Sciatic nerve (tissue), 2 donors: Measurements from ENCODE around the gene PPIE. TPM values are rescaled to one million over a fixed set of nuclear protein-coding genes. Genes with fewer than 3 reads are reported as not detected.
A peak's percentile ranks its signal among the peaks of the same experiment; 100 is the strongest.
"Not testable (repeated sequence)": the region's sequence is repeated elsewhere in the genome, so short reads cannot be mapped to it uniquely, and the experiment has no call there.

Experiments
- ATAC-seq: fragments of 200-7000 bp; cut with Tn5 transposase; one replicate; pipeline ENCODE4 v1.9.1; 2020; ENCODE audit warnings: mild to moderate bottlenecking, moderate library complexity
- DNase-seq: peaks from one replicate; pipeline ENCODE4 v3.0.0-alpha.2; 2020; ENCODE audit warnings: low spot score
- intact Hi-C: fragments of 100-400 bp; cut with DNase I; formaldehyde crosslinking; loops from one replicate; pipeline ENCODE4 v1.14.2; 2022
- total RNA-seq: library from RNA; stranded (reverse); fragmentation: NEBNext Ultra II Directional; extraction: Animal tissue kit (Norgen Biotek cat#: 25700); gene quantifications from one replicate; pipeline ENCODE4 v1.2.1, GENCODE V29; 2021
- donor health status: DM: no; HTN: no; CAD: no.
- donor health status: DM: no; HTN: no; CAD: no.

Gene PPIE
- total RNA-seq, 1 donor from 2014 or later = 41.5 TPM

DNA sequence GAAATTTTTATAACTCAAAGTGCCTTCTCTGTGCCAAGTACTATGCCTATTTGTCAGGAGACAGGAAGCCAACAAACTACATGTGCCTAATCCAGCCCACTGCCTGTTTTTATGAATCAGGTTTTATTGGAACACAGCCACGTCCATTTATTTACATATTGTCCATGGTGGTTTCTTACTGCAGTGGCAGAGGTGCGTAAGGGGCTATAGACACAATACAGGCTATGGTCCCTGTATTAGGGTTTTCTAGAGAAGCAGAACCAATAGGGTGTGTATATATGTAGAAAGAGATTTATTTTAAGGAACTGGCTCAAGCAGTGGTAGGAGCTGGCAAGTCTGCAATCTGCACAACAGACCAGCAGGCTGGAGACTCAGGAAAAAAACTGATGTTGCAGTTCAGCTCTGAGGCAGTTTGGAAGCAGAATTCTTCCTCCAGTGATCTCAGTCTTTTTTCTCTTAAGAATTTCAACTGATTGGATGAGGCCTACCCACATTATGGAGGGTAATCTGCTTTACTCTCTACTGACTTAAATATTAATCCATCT is 15.4 kb downstream of the PPIE start:
- intact Hi-C loops = no loop called here
- DNase-seq (no peak), ATAC-seq (no peak)

DNA sequence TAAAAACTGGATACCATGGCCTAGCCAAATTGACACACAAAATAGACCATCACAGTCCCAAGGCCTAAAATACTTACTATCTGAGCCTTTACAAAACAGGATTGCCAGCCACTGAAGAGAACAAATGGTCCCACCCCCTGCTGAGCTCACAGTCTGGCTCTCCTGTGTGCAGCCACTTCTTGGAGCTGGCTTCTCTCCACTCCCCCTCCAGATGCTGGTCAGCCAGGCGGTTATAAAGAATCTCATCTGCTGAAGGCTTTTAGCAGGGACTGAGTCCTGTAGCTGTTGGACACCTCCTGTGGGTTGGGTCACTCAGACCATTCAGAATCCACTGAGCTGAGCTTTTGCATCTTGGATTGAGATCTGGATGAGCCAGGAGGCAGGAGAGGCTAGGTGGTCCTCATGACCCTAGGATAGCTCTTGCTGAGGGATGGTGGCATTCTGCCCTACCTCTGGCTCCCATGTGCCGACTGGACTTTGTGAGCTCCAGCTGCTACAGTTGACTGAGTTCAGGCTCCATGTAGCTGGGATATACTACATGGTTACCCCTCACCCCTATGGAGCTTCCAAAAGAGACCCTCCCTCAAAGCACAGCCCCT is 16.3 kb downstream of the PPIE start:
- no peak for DNase-seq
- intact Hi-C loops = loop anchor here (5.0 kb wide), 1 partner anchor 867 kb away; no protein-coding TSS in a partner anchor
- no peak for ATAC-seq

- DNase-seq (no peak), ATAC-seq (no peak)
- intact Hi-C loops = loop anchor here (5.0 kb wide), 1 partner anchor 866 kb away; no protein-coding TSS in a partner anchor
Observed at GRCh38 chr1:39755965-39756659, 17.4 kb downstream of the PPIE start.

- DNase-seq = no peak
- ATAC-seq = no peak
- intact Hi-C loops = loop anchor here (5.0 kb wide), 1 partner anchor 865 kb away; no protein-coding TSS in a partner anchor
Observed at GRCh38 chr1:39757501-39757900, 18.8 kb downstream of the PPIE start.

DNA sequence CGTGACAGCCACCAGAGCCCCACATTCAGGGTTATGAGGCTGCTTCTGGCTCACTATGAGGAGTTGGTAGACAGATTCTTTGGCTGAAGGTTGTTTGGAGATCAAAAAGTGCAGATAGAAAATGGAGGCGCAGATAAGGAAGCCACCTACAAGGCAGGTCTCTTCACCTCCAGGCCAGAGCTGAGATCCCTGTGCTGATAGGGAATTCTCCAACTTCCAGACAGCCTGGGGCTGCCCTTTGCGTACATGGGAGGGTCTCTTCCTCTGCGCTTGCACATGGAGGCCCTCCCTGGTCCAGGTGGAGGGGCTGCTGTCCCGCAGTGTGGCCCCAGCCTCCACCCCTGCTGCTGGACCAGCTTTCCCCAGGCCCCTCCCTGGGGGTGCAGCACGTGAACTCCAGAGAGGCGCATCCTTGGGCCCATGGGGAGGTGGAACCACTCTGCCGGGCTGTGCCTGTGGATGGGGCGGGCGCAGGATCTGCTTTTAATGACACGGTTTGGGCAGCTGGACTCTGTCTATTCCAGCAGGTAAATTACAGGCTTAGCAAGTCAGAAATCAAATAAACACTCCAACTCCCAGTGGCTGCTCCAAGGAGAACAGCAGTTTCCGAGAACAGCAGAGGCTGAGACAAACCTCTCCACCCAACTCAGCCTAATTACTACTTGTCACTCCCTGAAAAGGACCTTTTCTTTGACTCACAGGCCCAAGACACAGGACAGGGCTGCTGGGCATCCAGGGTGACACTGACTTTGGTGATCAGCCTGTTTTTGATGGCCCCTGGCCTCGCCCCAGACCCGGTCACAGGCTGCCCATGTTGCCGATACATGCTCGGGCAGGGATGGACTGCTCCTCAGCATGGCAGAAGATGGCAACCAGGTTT is 20.1 kb downstream of the PPIE start:
- DNase-seq (no peak), ATAC-seq (no peak)
- intact Hi-C loops = loop anchor here (5.0 kb wide), 1 partner anchor 864 kb away; no protein-coding TSS in a partner anchor

DNA sequence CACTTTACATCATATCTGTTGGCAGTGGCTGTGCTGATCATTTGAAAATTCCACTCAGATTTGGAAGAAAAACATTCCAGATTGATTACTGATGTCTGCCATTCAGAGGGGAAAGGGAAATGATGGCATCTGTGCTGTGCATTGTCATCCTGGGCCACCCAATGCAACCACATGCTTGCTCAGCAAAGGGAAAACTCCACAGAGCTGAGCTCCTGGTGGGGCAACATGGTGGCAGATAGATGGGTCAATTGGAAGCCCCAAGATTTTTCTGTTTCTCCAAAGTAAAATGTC is 20.7 kb downstream of the PPIE start:
- intact Hi-C loops = loop anchor here (5.0 kb wide), 1 partner anchor 863 kb away; no protein-coding TSS in a partner anchor
- ATAC-seq = no peak
- DNase-seq = no peak

GRCh38 chr1:39760074-39761008 is 21.7 kb downstream of the PPIE start:
- intact Hi-C loops = no loop called here
- ATAC-seq = no peak

GRCh38 chr1:39761016-39761415 is 22.3 kb downstream of the PPIE start:
- DNase-seq = no peak
- ATAC-seq = no peak
- intact Hi-C loops = no loop called here

More at GRCh38 chr1:39760074-39761008, 21.7 kb downstream of the PPIE start:
- DNase-seq = no peak

GRCh38 chr1:39761557-39762260 is 23.0 kb downstream of the PPIE start:
- ATAC-seq (no peak), DNase-seq (no peak)
- intact Hi-C loops = no loop called here

DNA sequence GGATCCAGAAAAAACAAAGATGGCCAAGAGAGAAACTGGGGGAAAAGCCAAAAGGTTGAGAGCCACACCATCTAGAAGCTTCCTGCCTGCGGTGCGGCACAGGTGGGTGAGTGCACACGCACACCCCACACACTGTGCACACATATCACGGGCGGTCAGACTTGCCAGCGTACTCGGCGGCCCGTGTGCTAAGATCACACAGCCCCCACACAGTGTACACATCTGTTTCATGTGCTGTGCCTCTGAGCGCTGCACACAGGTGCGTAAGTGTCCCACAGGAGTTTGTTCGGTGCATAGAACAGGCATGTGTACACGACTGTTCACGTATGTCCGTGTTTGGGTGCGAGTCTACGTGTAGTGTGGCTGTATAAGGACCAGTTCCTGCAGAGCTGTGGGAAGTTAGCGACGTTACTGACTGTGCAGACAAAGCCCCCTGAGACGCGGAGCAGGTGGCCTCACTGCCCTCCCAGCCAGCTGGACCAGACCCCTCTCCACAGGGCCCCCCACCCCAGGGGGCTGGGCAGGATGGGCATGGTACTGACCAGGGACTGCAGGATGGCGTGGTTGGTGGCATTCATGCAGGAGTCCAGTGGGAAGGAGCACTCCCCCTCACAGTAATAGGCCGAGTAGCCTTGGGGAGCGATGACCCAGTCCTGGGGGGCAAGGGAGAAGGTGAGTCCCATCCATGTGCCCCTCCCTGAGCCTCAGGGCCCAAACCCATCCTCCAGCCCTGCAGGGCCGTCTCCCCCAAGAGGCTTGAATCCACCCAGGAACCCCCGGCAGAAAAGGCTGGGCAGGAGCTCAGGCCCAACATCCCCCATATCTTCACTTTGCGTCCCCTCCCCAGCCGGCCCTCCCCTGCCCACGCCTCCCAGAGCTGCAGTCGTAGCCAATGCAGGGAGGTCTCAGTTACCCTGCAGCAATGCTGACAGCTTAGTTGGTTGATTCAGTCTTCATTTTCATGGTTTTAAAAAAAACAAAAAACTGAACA is 24.2 kb downstream of the PPIE start:
- DNase-seq = peak; percentile 42
- intact Hi-C loops = no loop called here
- ATAC-seq = no peak

DNA sequence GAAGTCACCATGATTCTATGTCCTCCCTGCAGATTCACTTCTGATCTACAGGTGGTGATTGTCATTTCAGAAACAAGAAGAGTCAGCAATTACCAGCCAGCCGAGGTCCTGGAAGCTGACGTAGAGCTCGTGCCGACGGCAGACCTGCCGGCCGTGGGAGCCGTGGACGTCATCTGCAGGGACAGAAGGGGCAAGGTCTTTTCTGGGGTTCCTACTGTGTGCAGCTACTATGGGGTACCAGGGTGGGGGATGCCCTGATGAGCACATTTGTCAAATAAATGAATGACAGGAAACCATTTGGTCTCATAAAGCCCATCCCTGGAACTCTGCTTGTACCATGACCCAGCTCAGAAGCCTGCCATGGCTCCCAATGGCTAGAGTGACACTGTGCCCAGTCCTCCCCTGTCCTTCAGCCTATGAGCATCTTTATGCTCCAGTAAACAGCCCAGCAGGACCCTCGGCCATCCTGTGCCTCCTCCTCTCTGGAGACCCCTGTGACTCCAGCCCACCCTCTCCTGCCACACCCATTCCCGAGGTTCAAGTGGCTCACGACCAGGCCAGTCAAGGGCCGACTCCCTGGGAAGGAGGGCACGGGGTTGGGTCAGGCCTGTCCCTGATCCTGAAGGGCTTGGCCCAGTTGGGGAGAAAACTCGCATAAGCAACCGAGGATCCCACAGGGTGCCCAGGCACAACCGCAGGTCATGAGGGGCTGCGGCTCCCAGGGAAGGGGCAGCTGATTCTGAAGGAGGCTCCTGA is 25.1 kb downstream of the PPIE start:
- peak; percentile 35 for DNase-seq
- ATAC-seq, intact Hi-C loops: not testable (repeated sequence)

- DNase-seq = peak; percentile 33
- ATAC-seq, intact Hi-C loops: not testable (repeated sequence)
Observed at GRCh38 chr1:39764512-39764911, 25.8 kb downstream of the PPIE start.

- peak; percentile 79 for ATAC-seq
- intact Hi-C loops, DNase-seq: not testable (repeated sequence)
Observed at GRCh38 chr1:39766466-39766865, 27.8 kb downstream of the PPIE start.

DNA sequence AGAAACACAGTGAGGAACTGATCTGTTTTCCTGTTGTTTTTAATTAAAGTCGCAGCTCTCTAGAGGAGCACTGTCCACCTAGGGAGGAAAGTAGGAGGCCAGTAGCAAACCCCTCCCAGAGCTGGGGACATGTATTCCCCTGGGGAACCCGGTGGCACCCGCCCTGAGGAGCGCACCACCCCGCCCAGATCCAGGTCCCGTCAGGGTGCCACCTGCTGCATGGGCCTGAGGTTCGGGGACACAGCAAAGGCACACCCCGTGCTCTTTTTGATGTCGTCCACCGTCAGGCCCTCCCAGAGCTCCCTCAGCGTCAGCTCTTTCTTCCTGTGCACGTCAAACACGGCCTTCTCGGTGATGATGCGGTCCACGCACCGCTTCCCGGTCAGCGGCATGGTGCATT is 30.8 kb downstream of the PPIE start:
- intact Hi-C loops, ATAC-seq: not testable (repeated sequence)
- DNase-seq = peak; percentile 48

- DNase-seq, intact Hi-C loops: not testable (repeated sequence)
- ATAC-seq = peak; percentile 45
Observed at GRCh38 chr1:39770100-39771021, 31.7 kb downstream of the PPIE start.
